Ovary (tissue), 3 donors: ENCODE measurements around the gene DYRK1B.

Experiments
- CTCF ChIP-seq, 3 donors: fragments of 450-650 bp in 2 of 3; fragments of 200-600 bp in 1 of 3; IDR thresholded peaks; one replicate each; pipeline versions ENCODE4 v1.5.1 to v1.8.0; 2016 to 2022; ENCODE audit warnings: antibody characterized with exemption in 3 of 3, mild to moderate bottlenecking in 1 of 3
- EP300 ChIP-seq: sonication (generic); formaldehyde crosslinking; IDR thresholded peaks from one replicate; pipeline ENCODE4 v1.6.1; 2017; ENCODE audit warnings: antibody characterized with exemption
- donor health status: DM: no; HTN: no; CAD: no.

- TF ChIP-seq CTCF (IDR thresholded peaks at IDR 0.05) (no peak), EP300 (no peak)
These were observed 26.1 kb downstream of the DYRK1B start for GRCh38 chr19:39807846-39808364.
